ENCODE results near the gene ACSF3. TPM values are rescaled to one million over a fixed set of nuclear protein-coding genes. Genes with fewer than 3 reads are reported as not detected.

Gene ACSF3
- total and polyA plus RNA-seq, 2 of the 4 experiments (the other 2 are of a cell fraction): 9.5 to 14.2 TPM

DNA sequence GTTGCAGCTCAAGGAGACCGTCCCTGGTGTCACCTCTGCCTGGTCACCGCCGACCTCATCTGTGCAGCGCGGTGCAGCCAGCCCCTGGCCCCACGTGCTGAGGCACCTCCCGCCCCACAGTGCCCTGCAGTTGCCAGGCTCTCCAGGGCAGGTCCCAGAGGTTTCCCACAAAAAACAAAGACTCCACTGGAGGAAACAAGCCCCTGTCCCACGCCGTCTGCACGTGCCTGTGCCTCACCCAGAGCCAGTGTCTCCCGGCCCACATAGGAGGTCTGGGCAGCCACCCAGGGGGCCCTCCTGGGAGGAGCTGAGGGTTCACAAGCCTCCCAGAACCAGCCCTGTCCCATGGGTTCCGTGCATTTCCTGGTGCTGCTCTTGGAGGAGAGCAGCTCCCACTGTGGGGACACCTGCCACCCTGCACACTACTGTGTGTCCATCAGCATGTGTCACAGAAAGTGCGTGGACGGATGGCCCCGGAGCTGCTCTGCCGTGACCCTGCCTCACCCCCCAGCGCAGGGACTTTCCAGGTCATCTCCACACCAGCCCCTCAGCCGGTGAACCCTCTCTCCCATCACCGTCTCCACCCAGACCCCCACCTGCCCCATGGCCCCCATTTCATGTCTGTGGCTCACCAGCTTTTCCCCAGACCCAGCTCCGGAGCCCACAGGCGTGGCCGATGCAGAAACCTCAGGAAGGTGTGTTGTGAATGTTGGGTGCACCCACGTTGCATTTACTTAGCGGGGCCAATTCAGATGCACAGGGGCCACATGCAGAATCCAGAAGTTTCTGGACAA, 60.9 kb downstream of the ACSF3 start:
- H3K4ac ChIP-seq (ENCODE audit: low read depth, low read length): no peak overlapping the region
- H2BK15ac ChIP-seq (ENCODE audit: low read depth, low read length): no peak overlapping the region
- ChIA-PET POLR2A (ENCODE audit: unreplicated experiment) (no interaction called here), CTCF (no interaction called here)
- peaks cover 8% of the 10 kb centered on the region for H3K4me1 ChIP-seq (ENCODE audit: control insufficient read depth, insufficient read depth, low read length)
- 90% methylated on average over 8 of the region's 24 CpGs; no CpG with 5 or more reads in 1 of the 2 experiments for WGBS, 2 experiments (ENCODE audit: extremely low coverage in 2 of 2, insufficient read length in 1 of 2)
- H3K79me1 ChIP-seq (ENCODE audit: low read depth in 1 of 2, low read length in 2 of 2): no peaks in the 10 kb centered on the region
- DNase-seq (no peak), ATAC-seq (ENCODE audit: low read depth) (peak; percentile 4)
- H3K9me3 ChIP-seq (ENCODE audit: control insufficient read depth, insufficient read depth, low read length): no peaks in the 10 kb centered on the region
- dilution Hi-C loops (cut with HindIII; ENCODE audit: low sequenced_read_pairs, unreplicated experiment) (no loop called here), in situ Hi-C loops (cut with MboI; ENCODE audit: low sequenced_read_pairs) (no loop called here), intact Hi-C loops (cut with micrococcal nuclease) (no loop called here)
- no peak overlapping the region for H2BK5ac ChIP-seq (ENCODE audit: low read depth, low read length, poor library complexity, severe bottlenecking)
- H4K8ac ChIP-seq (ENCODE audit: low read depth in 2 of 2, low read length in 2 of 2): no peak overlapping the region
- H4K20me1 ChIP-seq (ENCODE audit: insufficient read depth, low read length): peaks cover 3% of the 10 kb centered on the region; the same call in 1 of the 2 replicates
- H3K36me3 ChIP-seq (ENCODE audit: control insufficient read depth, insufficient read depth, low read length): peaks cover 11% of the 10 kb centered on the region; the same call in 1 of the 2 replicates
- no peak overlapping the region for H3K14ac ChIP-seq (replicated peaks; ENCODE audit: low read depth, low read length)
- H2BK120ac ChIP-seq (ENCODE audit: low read depth, low read length): no peak overlapping the region
- H3K9ac ChIP-seq (ENCODE audit: low read depth, low read length): no peak overlapping the region
- H3K4me3 ChIP-seq (ENCODE audit: insufficient read depth, low read depth, low read length): no peak overlapping the region
- H3K27me3 ChIP-seq (ENCODE audit: control insufficient read depth, insufficient read depth, low read length): no peaks in the 10 kb centered on the region; the same call in 1 of the 2 replicates
- H3K4me2 ChIP-seq (ENCODE audit: low read depth, low read length): no peak overlapping the region
- no peak overlapping the region for H2BK20ac ChIP-seq (ENCODE audit: low read depth, low read length)
- no peak overlapping the region for H2AK9ac ChIP-seq (replicated peaks; ENCODE audit: low read depth, low read length, poor library complexity)
- no peaks in the 10 kb centered on the region for H3K9me1 ChIP-seq (ENCODE audit: insufficient read depth, low read length)
- no TSS peak for BruUV-seq (replicated peaks)
- H4K5ac ChIP-seq (ENCODE audit: low read depth, low read length): no peak overlapping the region
- no peak for TF ChIP-seq MXI1 (IDR thresholded peaks at IDR 0.05; ENCODE audit: borderline replicate concordance, low read depth, low read length)
- TF ChIP-seq, protein P1, sequence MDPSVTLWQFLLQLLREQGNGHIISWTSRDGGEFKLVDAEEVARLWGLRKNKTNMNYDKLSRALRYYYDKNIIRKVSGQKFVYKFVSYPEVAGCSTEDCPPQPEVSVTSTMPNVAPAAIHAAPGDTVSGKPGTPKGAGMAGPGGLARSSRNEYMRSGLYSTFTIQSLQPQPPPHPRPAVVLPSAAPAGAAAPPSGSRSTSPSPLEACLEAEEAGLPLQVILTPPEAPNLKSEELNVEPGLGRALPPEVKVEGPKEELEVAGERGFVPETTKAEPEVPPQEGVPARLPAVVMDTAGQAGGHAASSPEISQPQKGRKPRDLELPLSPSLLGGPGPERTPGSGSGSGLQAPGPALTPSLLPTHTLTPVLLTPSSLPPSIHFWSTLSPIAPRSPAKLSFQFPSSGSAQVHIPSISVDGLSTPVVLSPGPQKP (IDR thresholded peaks at IDR 0.05; ENCODE audit: borderline replicate concordance, low read depth, low read length): no peak
- peak; percentile 58 for TF ChIP-seq BHLHE40 (IDR thresholded peaks at IDR 0.05; ENCODE audit: low read depth, low read length)
- no peak for TF ChIP-seq RFX5 (IDR thresholded peaks at IDR 0.05; ENCODE audit: low read depth, low read length)
- no peak overlapping the region for H3K27ac ChIP-seq (ENCODE audit: insufficient read depth, low read length)
- no peak overlapping the region for H3K18ac ChIP-seq (ENCODE audit: low read depth, low read length)
- no peak overlapping the region for H2AK5ac ChIP-seq (ENCODE audit: low read depth, low read length)
- H3K23ac ChIP-seq (ENCODE audit: low read depth, low read length): no peak overlapping the region
- H3K56ac ChIP-seq (ENCODE audit: extremely low read depth, insufficient read depth, low read length): no peak overlapping the region
- H4K91ac ChIP-seq (ENCODE audit: insufficient read depth, low read depth, low read length): no peak overlapping the region
- no peak overlapping the region for H2AFZ ChIP-seq (replicated peaks; ENCODE audit: low read length, poor library complexity)
